IMR-90 (cell line): ENCODE measurements around the gene TRIM27. TPM values are rescaled to one million over a fixed set of nuclear protein-coding genes. Genes with fewer than 3 reads are reported as not detected.

ENCODE experiments used
- ATAC-seq: fragments of 200-7000 bp; cut with Tn5 transposase; 2 replicates; pipeline ENCODE4 v1.9.1; 2020; ENCODE audit warnings: low read depth, mild to moderate bottlenecking, moderate library complexity
- BruUV-seq: library from RNA; stranded (reverse); fragments of 400-500 nt; replicated peaks from 2 replicates; lab custom pipeline; 2021; lab: Mats Ljungman, UMichigan
- CTCF ChIA-PET: fragments of 300-600 bp; formaldehyde crosslinking; extraction: SDS; loops from one replicate; lab custom pipeline; 2021; ENCODE audit warnings: antibody characterized with exemption; lab: Yijun Ruan, JAX
- POLR2A ChIA-PET: fragments of 300-600 bp; sonication (Branson Sonifier 250); formaldehyde crosslinking; loops from one replicate; lab custom pipeline; 2022; ENCODE audit warnings: antibody characterized with exemption; ENCODE audit not compliant: unreplicated experiment; lab: Charles Lee
- DNase-seq: peaks from one replicate; pipeline ENCODE4 v3.0.0; 2013
- H2AFZ ChIP-seq: replicated peaks from 2 replicates; pipeline ENCODE3; 2013; ENCODE audit warnings: low read length, mild to moderate bottlenecking; ENCODE audit not compliant: poor library complexity
- H2AK5ac ChIP-seq: 2 replicates; pipeline ENCODE4 v1.6.1; 2013; ENCODE audit warnings: low read depth, low read length, inconsistent platforms
- H2AK9ac ChIP-seq: replicated peaks from 2 replicates; pipeline ENCODE3; 2013; ENCODE audit warnings: mild to moderate bottlenecking, low read depth, low read length, moderate library complexity; ENCODE audit not compliant: poor library complexity
- H2BK120ac ChIP-seq: 2 replicates; pipeline ENCODE4 v1.6.1; 2013; ENCODE audit warnings: low read depth, low read length, inconsistent platforms
- H2BK15ac ChIP-seq: 3 replicates; pipeline ENCODE4 v1.6.1; 2013; ENCODE audit warnings: low read depth, low read length, inconsistent platforms
- H2BK20ac ChIP-seq: 2 replicates; pipeline ENCODE4 v1.6.1; 2013; ENCODE audit warnings: low read depth, mild to moderate bottlenecking, inconsistent platforms, low read length, moderate library complexity
- H2BK5ac ChIP-seq: 2 replicates; pipeline ENCODE4 v1.6.1; 2013; ENCODE audit warnings: mild to moderate bottlenecking, low read depth, low read length, inconsistent platforms; ENCODE audit not compliant: poor library complexity, severe bottlenecking
- H3K14ac ChIP-seq: replicated peaks from 2 replicates; pipeline ENCODE4 v1.6.1; 2013; ENCODE audit warnings: low read depth, low read length, inconsistent platforms
- H3K18ac ChIP-seq: 2 replicates; pipeline ENCODE4 v1.6.1; 2013; ENCODE audit warnings: low read depth, low read length, control low read depth
- H3K23ac ChIP-seq: 2 replicates; pipeline ENCODE4 v1.6.1; 2013; ENCODE audit warnings: low read depth, low read length, inconsistent platforms
- H3K27ac ChIP-seq: 2 replicates; pipeline ENCODE4 v1.5.1; 2013; ENCODE audit warnings: mild to moderate bottlenecking, control low read depth, low read length; ENCODE audit not compliant: insufficient read depth
- H3K27me3 ChIP-seq: 2 replicates; pipeline ENCODE4 v1.6.1; 2013; ENCODE audit warnings: low read length; ENCODE audit not compliant: control insufficient read depth, insufficient read depth
- H3K36me3 ChIP-seq: 2 replicates; pipeline ENCODE4 v1.6.1; 2013; ENCODE audit warnings: low read length, mixed read lengths; ENCODE audit not compliant: control insufficient read depth, insufficient read depth
- H3K4ac ChIP-seq: 2 replicates; pipeline ENCODE4 v1.6.1; 2013; ENCODE audit warnings: low read depth, low read length, inconsistent platforms
- H3K4me1 ChIP-seq: 2 replicates; pipeline ENCODE4 v1.6.1; 2013; ENCODE audit warnings: low read length, mixed read lengths; ENCODE audit not compliant: control insufficient read depth, insufficient read depth
- H3K4me2 ChIP-seq: 2 replicates; pipeline ENCODE4 v1.6.1; 2013; ENCODE audit warnings: low read depth, mild to moderate bottlenecking, control low read depth, low read length, moderate library complexity
- H3K4me3 ChIP-seq: 2 replicates; pipeline ENCODE4 v1.5.1; 2013; ENCODE audit warnings: low read depth, mild to moderate bottlenecking, control low read depth, low read length, moderate library complexity; ENCODE audit not compliant: insufficient read depth
- H3K56ac ChIP-seq: 2 replicates; pipeline ENCODE4 v1.6.1; 2013; ENCODE audit warnings: low read length, inconsistent platforms; ENCODE audit not compliant: insufficient read depth; ENCODE audit errors: extremely low read depth
- H3K79me1 ChIP-seq, 2 experiments: 2 replicates each; pipeline ENCODE4 v1.6.1; 2013; ENCODE audit warnings: low read length in 2 of 2, inconsistent platforms in 1 of 2, low read depth in 1 of 2
- H3K9ac ChIP-seq: 2 replicates; pipeline ENCODE4 v1.6.1; 2013; ENCODE audit warnings: low read depth, low read length, control low read depth
- H3K9me1 ChIP-seq: 2 replicates; pipeline ENCODE4 v1.6.1; 2013; ENCODE audit warnings: low read length, inconsistent platforms; ENCODE audit not compliant: insufficient read depth
- H3K9me3 ChIP-seq: 2 replicates; pipeline ENCODE4 v1.6.1; 2013; ENCODE audit warnings: low read length; ENCODE audit not compliant: control insufficient read depth, insufficient read depth
- H4K20me1 ChIP-seq: 2 replicates; pipeline ENCODE4 v1.6.1; 2013; ENCODE audit warnings: low read length, inconsistent platforms; ENCODE audit not compliant: insufficient read depth
- H4K5ac ChIP-seq: 2 replicates; pipeline ENCODE4 v1.6.1; 2013; ENCODE audit warnings: mild to moderate bottlenecking, low read depth, low read length, control low read depth
- H4K8ac ChIP-seq, 2 experiments: 2 replicates each; pipeline ENCODE4 v1.6.1; 2013; ENCODE audit warnings: low read depth in 2 of 2, low read length in 2 of 2, control low read depth in 1 of 2, inconsistent platforms in 1 of 2
- H4K91ac ChIP-seq: 2 replicates; pipeline ENCODE4 v1.6.1; 2013; ENCODE audit warnings: low read depth, low read length, inconsistent platforms; ENCODE audit not compliant: insufficient read depth
- MAFK ChIP-seq: IDR thresholded peaks from 2 replicates; pipeline ENCODE4 v1.6.1; 2012; ENCODE audit warnings: low read depth, low read length, improper control_type of control experiment
- MAZ ChIP-seq: IDR thresholded peaks from 2 replicates; pipeline ENCODE4 v1.6.1; 2012; ENCODE audit warnings: low read depth, mild to moderate bottlenecking, low read length, improper control_type of control experiment, moderate library complexity, borderline replicate concordance
- WGBS, 2 experiments: methylation state at CpG; one replicate each; pipeline versions ENCODE4 v1.1.5 to v1.1.7; 2013; ENCODE audit warnings: missing lambda C conversion rate in 2 of 2; ENCODE audit not compliant: insufficient read length in 1 of 2; ENCODE audit errors: extremely low coverage in 2 of 2; 5-methylcytosine and 5-hydroxymethylcytosine counted together
- dilution Hi-C: fragments of 300-500 bp; cut with HindIII; formaldehyde crosslinking; loops from one replicate; pipeline ENCODE4 v1.14.3; 2018; ENCODE audit warnings: low sequenced_read_pairs; ENCODE audit not compliant: unreplicated experiment
- in situ Hi-C: fragments of 300-500 bp; cut with MboI; formaldehyde crosslinking; loops from 3 replicates; pipeline ENCODE4 v1.14.3; 2019; ENCODE audit warnings: low sequenced_read_pairs, inconsistent platforms, mixed read lengths
- intact Hi-C: fragments of 100-400 bp; cut with micrococcal nuclease; formaldehyde crosslinking; loops from 2 replicates; pipeline ENCODE4 v1.10.0; 2022
- polyA plus RNA-seq, 3 experiments: library from polyadenylated mRNA; depleted of rRNA; stranded (reverse); fragments of >200 nt; gene quantifications; 2 replicates each; pipeline ENCODE4 v1.2.3, GENCODE V29; 2012; ENCODE audit warnings: low replicate concordance in 1 of 3
- total RNA-seq: library from RNA; depleted of rRNA; stranded (reverse); fragments of >200 nt; gene quantifications from 2 replicates; pipeline ENCODE4 v1.2.3, GENCODE V29; 2012

TRIM27 gene
- total and polyA plus RNA-seq, 2 of the 4 experiments (the other 2 are of a cell fraction) = 44.4 to 48.0 TPM

DNA sequence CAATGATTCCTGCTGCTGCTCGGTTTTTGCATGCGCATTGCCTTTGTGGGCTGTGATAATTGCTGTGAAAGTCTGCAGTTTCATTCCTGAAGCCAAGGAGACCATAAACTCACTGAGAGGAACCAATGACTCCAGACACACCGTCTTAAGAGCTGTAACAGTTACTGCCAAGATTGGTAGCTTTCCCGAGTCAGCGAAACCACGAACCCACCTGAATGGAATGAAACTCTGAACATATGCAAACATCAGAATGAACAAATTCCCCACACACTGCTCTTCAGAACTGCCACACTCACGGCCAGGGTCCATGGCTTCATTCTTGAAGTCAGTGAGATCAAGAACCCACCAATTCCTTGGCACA lies 37.7 kb downstream of the TRIM27 start:
- Histone ChIP-seq H3K27me3 (no peaks in the 10 kb centered on the region), H3K4me2 (no peak overlapping the region), H4K20me1 (no peaks in the 10 kb centered on the region), H4K5ac (no peak overlapping the region), H3K4ac (no peak overlapping the region), H2AK5ac (no peak overlapping the region), H3K18ac (no peak overlapping the region), H2BK5ac (no peak overlapping the region), H3K14ac (no peak overlapping the region), H3K56ac (no peak overlapping the region), H3K79me1 (no peaks in the 10 kb centered on the region), H4K8ac (no peak overlapping the region), H3K9ac (no peak overlapping the region), H3K4me3 (no peak overlapping the region), H3K9me3 (no peaks in the 10 kb centered on the region), H3K9me1 (no peaks in the 10 kb centered on the region), H3K36me3 (no peaks in the 10 kb centered on the region), H3K4me1 (no peaks in the 10 kb centered on the region), H2BK20ac (no peak overlapping the region), H2AK9ac (no peak overlapping the region), H2BK15ac (no peak overlapping the region), H4K91ac (no peak overlapping the region), H2AFZ (no peak overlapping the region), H3K23ac (no peak overlapping the region), H3K27ac (no peak overlapping the region), H2BK120ac (no peak overlapping the region)
- in situ Hi-C loops = no loop called here
- ChIA-PET CTCF (no interaction called here), POLR2A (no interaction called here)
- no peak for ATAC-seq
- intact Hi-C loops = no loop called here
- WGBS, 2 experiments = 88% methylated on average over 4 of the region's 7 CpGs; no CpG with 5 or more reads in 1 of the 2 experiments
- no TSS peak for BruUV-seq
- peak; percentile 63 for TF ChIP-seq MAFK
- TF ChIP-seq MAZ = no peak
- DNase-seq = no peak
- dilution Hi-C loops = no loop called here
